Measurements from ENCODE around the gene NRG3.
"Not testable (repeated sequence)": the region's sequence is repeated elsewhere in the genome, so short reads cannot be mapped to it uniquely, and the experiment has no call there.

The NRG3 gene

GRCh38 chr10:81963606-81964005 is 88.6 kb downstream of the NRG3 start:
- DNase-seq, result no peak

- DNase-seq, result no peak
Observed at GRCh38 chr10:81967716-81968115, 92.7 kb downstream of the NRG3 start.

GRCh38 chr10:81969136-81969535 is 94.1 kb downstream of the NRG3 start:
- DNase-seq, result peak; percentile 25

GRCh38 chr10:81978238-81978637 is 103.2 kb downstream of the NRG3 start:
- no peak for DNase-seq

GRCh38 chr10:81981724-81982123 is 106.7 kb downstream of the NRG3 start:
- DNase-seq, result no peak

GRCh38 chr10:81984428-81984827 is 109.4 kb downstream of the NRG3 start:
- no peak for DNase-seq

- no peak for DNase-seq
Observed at GRCh38 chr10:81995254-81995653, 120.3 kb downstream of the NRG3 start.

- DNase-seq, result no peak
Observed at GRCh38 chr10:81996927-81997326, 121.9 kb downstream of the NRG3 start.

GRCh38 chr10:82020999-82021398 is 146.0 kb downstream of the NRG3 start:
- DNase-seq, result no peak

GRCh38 chr10:82027711-82028110 is 152.7 kb downstream of the NRG3 start:
- no peak for DNase-seq

GRCh38 chr10:82037076-82037475 is 162.1 kb downstream of the NRG3 start:
- no peak for DNase-seq

- no peak for DNase-seq
Observed at GRCh38 chr10:82038587-82038986, 163.6 kb downstream of the NRG3 start.

GRCh38 chr10:82040336-82040735 is 165.3 kb downstream of the NRG3 start:
- DNase-seq, result no peak

GRCh38 chr10:82041018-82041417 is 166.0 kb downstream of the NRG3 start:
- DNase-seq, result no peak

- no peak for DNase-seq
Observed at GRCh38 chr10:82056391-82056790, 181.4 kb downstream of the NRG3 start.

GRCh38 chr10:82067192-82067591 is 192.2 kb downstream of the NRG3 start:
- not testable (repeated sequence) for DNase-seq

GRCh38 chr10:82068501-82068900 is 193.5 kb downstream of the NRG3 start:
- DNase-seq, result no peak

GRCh38 chr10:82071231-82071630 is 196.2 kb downstream of the NRG3 start:
- no peak for DNase-seq

GRCh38 chr10:82072124-82072523 is 197.1 kb downstream of the NRG3 start:
- DNase-seq, result no peak

GRCh38 chr10:82075605-82076004 is 200.6 kb downstream of the NRG3 start:
- DNase-seq, result no peak

- no peak for DNase-seq
Observed at GRCh38 chr10:82084496-82084895, 209.5 kb downstream of the NRG3 start.

- no peak for DNase-seq
Observed at GRCh38 chr10:82084904-82085303, 209.9 kb downstream of the NRG3 start.

GRCh38 chr10:82089327-82089726 is 214.3 kb downstream of the NRG3 start:
- DNase-seq, result no peak

- no peak for DNase-seq
Observed at GRCh38 chr10:82091413-82091812, 216.4 kb downstream of the NRG3 start.

GRCh38 chr10:82092111-82092510 is 217.1 kb downstream of the NRG3 start:
- no peak for DNase-seq

- DNase-seq, result no peak
Observed at GRCh38 chr10:82124713-82125112, 249.7 kb downstream of the NRG3 start.
